Gastroesophageal sphincter (tissue), 3 donors: ENCODE results near the gene RRH.

ENCODE experiments used
- CTCF ChIP-seq, 4 experiments: fragments of 200-600 bp in 2 of 4; fragments of 450-650 bp in 2 of 4; sonication (generic) in 1 of 4; IDR thresholded peaks; one replicate each; pipeline ENCODE4 v1.5.1; 2017 to 2019; ENCODE audit warnings: antibody characterized with exemption in 4 of 4, mild to moderate bottlenecking in 2 of 4, moderate library complexity in 2 of 4
- EP300 ChIP-seq: sonication (generic); formaldehyde crosslinking; IDR thresholded peaks from one replicate; pipeline ENCODE4 v1.6.1; 2017; ENCODE audit warnings: antibody characterized with exemption, mild to moderate bottlenecking
- POLR2A ChIP-seq, 2 donors: fragments of 450-650 bp; IDR thresholded peaks; one replicate each; pipeline ENCODE4 v1.6.1; 2017; ENCODE audit warnings: antibody characterized with exemption in 2 of 2, mild to moderate bottlenecking in 2 of 2, moderate library complexity in 1 of 2
- POLR2AphosphoS5 ChIP-seq: sonication (generic); formaldehyde crosslinking; IDR thresholded peaks from one replicate; pipeline ENCODE4 v1.6.1; 2017; ENCODE audit warnings: antibody characterized with exemption

GRCh38 chr4:109872065-109872464 lies 44.3 kb downstream of the RRH start:
- TF ChIP-seq CTCF (IDR thresholded peaks at IDR 0.05), result no peak
- no peak for TF ChIP-seq EP300
- TF ChIP-seq POLR2AphosphoS5, result no peak
- TF ChIP-seq POLR2A (IDR thresholded peaks at IDR 0.05), result no peak
